ENCODE results near the gene KLK8. TPM values are rescaled to one million over a fixed set of nuclear protein-coding genes. Genes with fewer than 3 reads are reported as not detected.

KLK8 gene
- total and polyA plus RNA-seq, 2 of the 13 experiments (the other 11 are each of a cell fraction or from before 2014, with no cell fraction given), result not detected

- no peak for TF ChIP-seq ZNF556 (CRISPR knock-in tag; IDR thresholded peaks at IDR 0.05; ENCODE audit: borderline replicate concordance)
- TF ChIP-seq RORA (CRISPR knock-in tag; IDR thresholded peaks at IDR 0.05), result no peak
- TF ChIP-seq NCOR1 (IDR thresholded peaks at IDR 0.05; ENCODE audit: borderline replicate concordance, low read length), result no peak
- TF ChIP-seq BHLHE40 (IDR thresholded peaks at IDR 0.05; ENCODE audit: low read length), result no peak
- no peak for TF ChIP-seq ATAD3A (CRISPR knock-in tag; IDR thresholded peaks at IDR 0.05)
- no peak for TF ChIP-seq FOXO1 (CRISPR knock-in tag; IDR thresholded peaks at IDR 0.05)
These were observed 38.0 kb downstream of the KLK8 start (continued) for GRCh38 chr19:50963381-50963780.

GRCh38 chr19:50962245-50962644 lies 39.2 kb downstream of the KLK8 start:
- no peaks in the 10 kb centered on the region for H3K79me2 ChIP-seq (ENCODE audit: insufficient read depth, low read length)
- H3K4me1 ChIP-seq (ENCODE audit: insufficient read depth, low read length), result no peaks in the 10 kb centered on the region
- no peaks in the 10 kb centered on the region for H4K20me1 ChIP-seq (ENCODE audit: insufficient read depth, low read length)
- in situ Hi-C loops (cut with HindIII; ENCODE audit: extremely low pct_ligation_motif_present, low pct_unique_long_range_greater_than_20kb) (no loop called here), intact Hi-C loops (cut with micrococcal nuclease; ENCODE audit: unreplicated experiment) (no loop called here)
- POLR2A ChIA-PET, result no interaction called here
- no peak overlapping the region for H3K27ac ChIP-seq (ENCODE audit: extremely low read length, insufficient read depth, low read length)
- no peak overlapping the region for H3K4me3 ChIP-seq (replicated peaks in 1 of 3; ENCODE audit: insufficient read depth in 1 of 3, low read depth in 2 of 3, low read length in 3 of 3)
- no peaks in the 10 kb centered on the region for H3K36me3 ChIP-seq (replicated peaks in 1 of 2; ENCODE audit: control insufficient read depth in 1 of 2, insufficient read depth in 2 of 2, low read length in 2 of 2)
- H3K4me2 ChIP-seq (ENCODE audit: low read depth, low read length), result no peak overlapping the region
- no TSS peak for BruUV-seq (replicated peaks)
- 9% methylated on average over 1 of the region's 1 CpG for WGBS (ENCODE audit: low lambda C conversion rate)
- H3K9me3 ChIP-seq (ENCODE audit: low read length), result no peaks in the 10 kb centered on the region
- ATAC-seq (no peak), DNase-seq (ENCODE audit: low spot score) (no peak), FAIRE-seq (no peak)
- CTCF ChIA-PET (ENCODE audit: low intra/inter-chr PET ratio, low total read pairs), result no interaction called here
- no peak for TF ChIP-seq JDP2 (CRISPR knock-in tag; IDR thresholded peaks at IDR 0.05; ENCODE audit: borderline replicate concordance)
- TF ChIP-seq ATRX (CRISPR knock-in tag; IDR thresholded peaks at IDR 0.05; ENCODE audit: borderline replicate concordance), result no peak
- TF ChIP-seq KLF12 (CRISPR knock-in tag; IDR thresholded peaks at IDR 0.05; ENCODE audit: borderline replicate concordance), result no peak
- TF ChIP-seq ZNF333 (CRISPR knock-in tag; IDR thresholded peaks at IDR 0.05; ENCODE audit: borderline replicate concordance), result no peak
- no peak for TF ChIP-seq KAT7 (CRISPR knock-in tag; IDR thresholded peaks at IDR 0.05; ENCODE audit: borderline replicate concordance)
- TF ChIP-seq MYC (CRISPR knock-in tag; IDR thresholded peaks at IDR 0.05; ENCODE audit: borderline replicate concordance), result no peak
- no peak for TF ChIP-seq SAFB2 (CRISPR knock-in tag; IDR thresholded peaks at IDR 0.05; ENCODE audit: borderline replicate concordance, low read depth)
- no peak for TF ChIP-seq PAWR (CRISPR knock-in tag; IDR thresholded peaks at IDR 0.05; ENCODE audit: borderline replicate concordance)
- TF ChIP-seq TCF7 (IDR thresholded peaks at IDR 0.05; ENCODE audit: low read depth), result no peak
- no peak for TF ChIP-seq MED1 (CRISPR knock-in tag; IDR thresholded peaks at IDR 0.05)
- TF ChIP-seq HNRNPUL1 (IDR thresholded peaks at IDR 0.05; ENCODE audit: low read depth, low read length), result no peak
- TF ChIP-seq ZNF598 (CRISPR knock-in tag; IDR thresholded peaks at IDR 0.05; ENCODE audit: borderline replicate concordance), result no peak
- H3K9ac ChIP-seq (ENCODE audit: insufficient read depth, low read depth, low read length), result no peak overlapping the region
- H3K27me3 ChIP-seq (ENCODE audit: control insufficient read depth in 1 of 2, insufficient read depth in 2 of 2, low read length in 2 of 2), result peaks cover 0 to 8% of the 10 kb centered on the region in 2 experiments; a peak in 3 of 5 replicates
- H2AFZ ChIP-seq (ENCODE audit: low read length), result no peak overlapping the region

Data from HepG2 (cell line).